Breast epithelium (tissue), 3 donors: Measurements from ENCODE around the gene ATG16L1.

Source experiments
- POLR2A ChIP-seq: fragments of 450-650 bp; IDR thresholded peaks from one replicate; pipeline ENCODE4 v1.6.1; 2016; ENCODE audit warnings: antibody characterized with exemption, mild to moderate bottlenecking, moderate library complexity
- POLR2AphosphoS5 ChIP-seq, 3 donors: sonication (generic); formaldehyde crosslinking; IDR thresholded peaks; one replicate each; pipeline ENCODE4 v1.6.1; 2017; ENCODE audit warnings: antibody characterized with exemption in 3 of 3
- TF ChIP-seq, protein P1 (sequence below), 3 donors: fragments of 450-650 bp; IDR thresholded peaks; one replicate each; pipeline ENCODE4 v1.5.1; 2016 to 2017; ENCODE audit warnings: antibody characterized with exemption in 3 of 3, mild to moderate bottlenecking in 3 of 3, moderate library complexity in 3 of 3

DNA sequence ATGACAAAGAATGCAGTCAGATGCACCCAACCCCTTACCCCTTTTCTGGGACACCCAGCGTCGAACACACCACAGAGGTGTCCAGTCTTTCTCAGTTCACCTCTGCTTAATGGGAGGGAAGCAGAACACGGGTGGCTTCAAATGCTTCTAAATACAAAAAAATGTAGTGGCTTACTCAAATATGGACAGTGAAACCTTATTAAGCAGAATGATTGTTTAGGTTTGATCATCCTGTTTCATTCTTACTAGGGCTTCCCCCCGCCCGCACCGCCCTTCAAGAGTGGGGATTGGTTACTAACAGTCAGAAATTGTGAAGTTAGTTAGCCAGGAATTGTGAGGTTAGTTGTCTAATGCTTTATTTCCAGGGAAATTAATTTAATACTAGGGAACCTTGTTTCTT is 21.6 kb downstream of the ATG16L1 start:
- TF ChIP-seq, protein P1, sequence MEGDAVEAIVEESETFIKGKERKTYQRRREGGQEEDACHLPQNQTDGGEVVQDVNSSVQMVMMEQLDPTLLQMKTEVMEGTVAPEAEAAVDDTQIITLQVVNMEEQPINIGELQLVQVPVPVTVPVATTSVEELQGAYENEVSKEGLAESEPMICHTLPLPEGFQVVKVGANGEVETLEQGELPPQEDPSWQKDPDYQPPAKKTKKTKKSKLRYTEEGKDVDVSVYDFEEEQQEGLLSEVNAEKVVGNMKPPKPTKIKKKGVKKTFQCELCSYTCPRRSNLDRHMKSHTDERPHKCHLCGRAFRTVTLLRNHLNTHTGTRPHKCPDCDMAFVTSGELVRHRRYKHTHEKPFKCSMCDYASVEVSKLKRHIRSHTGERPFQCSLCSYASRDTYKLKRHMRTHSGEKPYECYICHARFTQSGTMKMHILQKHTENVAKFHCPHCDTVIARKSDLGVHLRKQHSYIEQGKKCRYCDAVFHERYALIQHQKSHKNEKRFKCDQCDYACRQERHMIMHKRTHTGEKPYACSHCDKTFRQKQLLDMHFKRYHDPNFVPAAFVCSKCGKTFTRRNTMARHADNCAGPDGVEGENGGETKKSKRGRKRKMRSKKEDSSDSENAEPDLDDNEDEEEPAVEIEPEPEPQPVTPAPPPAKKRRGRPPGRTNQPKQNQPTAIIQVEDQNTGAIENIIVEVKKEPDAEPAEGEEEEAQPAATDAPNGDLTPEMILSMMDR (IDR thresholded peaks at IDR 0.05): no peak
- no peak for TF ChIP-seq POLR2A
- TF ChIP-seq POLR2AphosphoS5 (IDR thresholded peaks at IDR 0.05): no peak
